ENCODE data around the gene BAG5. TPM values are rescaled to one million over a fixed set of nuclear protein-coding genes. Genes with fewer than 3 reads are reported as not detected.

Gene BAG5
- total RNA-seq, 1 experiment from 2014 or later: 36.5 TPM

GRCh38 chr14:103552846-103553210 lies 9.6 kb downstream of the BAG5 start:
- H3K27me3 Mint-ChIP-seq (ENCODE audit: unreplicated experiment): no peaks in the 10 kb centered on the region
- H3K27ac Mint-ChIP-seq (ENCODE audit: unreplicated experiment): no peak overlapping the region
- intact Hi-C loops (cut with micrococcal nuclease; ENCODE audit: unreplicated experiment): no loop called here
- no peaks in the 10 kb centered on the region for H3K9me3 Mint-ChIP-seq (ENCODE audit: low read depth, unreplicated experiment)
- CTCF ChIA-PET: interaction anchor here (1.2 kb wide), 1 partner anchor 9 kb away, joined by 5 read pairs; the partner anchor contains the start of genes BAG5 and COA8
- BruUV-seq (replicated peaks): no TSS peak
- peaks cover 9% of the 10 kb centered on the region for H3K36me3 Mint-ChIP-seq (ENCODE audit: insufficient read depth, unreplicated experiment)
- DNase-seq: no peak
- no peak overlapping the region for H3K4me3 Mint-ChIP-seq (ENCODE audit: low read depth, unreplicated experiment)
- H3K4me1 Mint-ChIP-seq (ENCODE audit: low read depth, unreplicated experiment): peaks cover 5% of the 10 kb centered on the region
- no peak for TF ChIP-seq CTCF (IDR thresholded peaks at IDR 0.05; ENCODE audit: unreplicated experiment)

GRCh38 chr14:103552011-103552845 lies 10.2 kb downstream of the BAG5 start:
- no peak overlapping the region for H3K27ac Mint-ChIP-seq (ENCODE audit: unreplicated experiment)
- DNase-seq: no peak
- no TSS peak for BruUV-seq (replicated peaks)

GRCh38 chr14:103551338-103551762 lies 11.1 kb downstream of the BAG5 start:
- intact Hi-C loops (cut with micrococcal nuclease; ENCODE audit: unreplicated experiment): no loop called here
- H3K27me3 Mint-ChIP-seq (ENCODE audit: unreplicated experiment): no peaks in the 10 kb centered on the region
- BruUV-seq (replicated peaks): no TSS peak
- TF ChIP-seq CTCF (IDR thresholded peaks at IDR 0.05; ENCODE audit: unreplicated experiment): no peak
- DNase-seq: no peak
- H3K4me3 Mint-ChIP-seq (ENCODE audit: low read depth, unreplicated experiment): no peak overlapping the region
- no peak overlapping the region for H3K27ac Mint-ChIP-seq (ENCODE audit: unreplicated experiment)
- H3K4me1 Mint-ChIP-seq (ENCODE audit: low read depth, unreplicated experiment): peaks cover 5% of the 10 kb centered on the region
- H3K9me3 Mint-ChIP-seq (ENCODE audit: low read depth, unreplicated experiment): no peaks in the 10 kb centered on the region
- peaks cover 9% of the 10 kb centered on the region for H3K36me3 Mint-ChIP-seq (ENCODE audit: insufficient read depth, unreplicated experiment)
- CTCF ChIA-PET: no interaction called here

More at GRCh38 chr14:103552011-103552845, 10.2 kb downstream of the BAG5 start:
- CTCF ChIA-PET: interaction anchor here (1.2 kb wide), 1 partner anchor 10 kb away, joined by 5 read pairs; the partner anchor contains the start of genes BAG5 and COA8
- no peak for TF ChIP-seq CTCF (IDR thresholded peaks at IDR 0.05; ENCODE audit: unreplicated experiment)
- Mint-ChIP-seq H3K4me3 (ENCODE audit: low read depth, unreplicated experiment) (no peak overlapping the region), H3K4me1 (ENCODE audit: low read depth, unreplicated experiment) (peaks cover 5% of the 10 kb centered on the region), H3K9me3 (ENCODE audit: low read depth, unreplicated experiment) (no peaks in the 10 kb centered on the region), H3K27me3 (ENCODE audit: unreplicated experiment) (no peaks in the 10 kb centered on the region), H3K36me3 (ENCODE audit: insufficient read depth, unreplicated experiment) (peaks cover 9% of the 10 kb centered on the region)
- intact Hi-C loops (cut with micrococcal nuclease; ENCODE audit: unreplicated experiment): no loop called here

- CTCF ChIA-PET: interaction anchor here (0.8 kb wide), 1 partner anchor 18 kb away, joined by 3 read pairs; no protein-coding TSS in a partner anchor
- no peak for TF ChIP-seq CTCF (IDR thresholded peaks at IDR 0.05; ENCODE audit: unreplicated experiment)
- peaks cover 5% of the 10 kb centered on the region for H3K4me1 Mint-ChIP-seq (ENCODE audit: low read depth, unreplicated experiment)
- H3K27me3 Mint-ChIP-seq (ENCODE audit: unreplicated experiment): no peaks in the 10 kb centered on the region
- intact Hi-C loops (cut with micrococcal nuclease; ENCODE audit: unreplicated experiment): no loop called here
- H3K9me3 Mint-ChIP-seq (ENCODE audit: low read depth, unreplicated experiment): no peaks in the 10 kb centered on the region
- H3K4me3 Mint-ChIP-seq (ENCODE audit: low read depth, unreplicated experiment): no peak overlapping the region
- H3K27ac Mint-ChIP-seq (ENCODE audit: unreplicated experiment): no peak overlapping the region
- H3K36me3 Mint-ChIP-seq (ENCODE audit: insufficient read depth, unreplicated experiment): peaks cover 9% of the 10 kb centered on the region
- BruUV-seq (replicated peaks): no TSS peak
- no peak for DNase-seq
Observed at GRCh38 chr14:103550451-103551337, 11.8 kb downstream of the BAG5 start.

All from Calu3 (cell line).